ENCODE measurements around the gene BRD4.

BRD4 gene

GRCh38 chr19:15222738-15223648, 109.3 kb downstream of the BRD4 start:
- DNase-seq (ENCODE audit: low spot score), result peak; percentile 97

- DNase-seq (ENCODE audit: low spot score), result no peak
Measured at GRCh38 chr19:15220833-15221232, 111.5 kb downstream of the BRD4 start.

- no peak for DNase-seq (ENCODE audit: low spot score)
Measured at GRCh38 chr19:15218501-15218900, 113.8 kb downstream of the BRD4 start.

GRCh38 chr19:15216363-15216762, 116.0 kb downstream of the BRD4 start:
- no peak for DNase-seq (ENCODE audit: low spot score)

GRCh38 chr19:15213715-15214381, 118.5 kb downstream of the BRD4 start:
- DNase-seq (ENCODE audit: low spot score), result no peak

GRCh38 chr19:15212711-15213110, 119.6 kb downstream of the BRD4 start:
- no peak for DNase-seq (ENCODE audit: low spot score)

- DNase-seq (ENCODE audit: low spot score), result no peak
Measured at GRCh38 chr19:15210323-15210781, 122.0 kb downstream of the BRD4 start.

GRCh38 chr19:15201374-15202023, 130.8 kb downstream of the BRD4 start:
- DNase-seq (ENCODE audit: low spot score), result no peak

- no peak for DNase-seq (ENCODE audit: low spot score)
Measured at GRCh38 chr19:15200553-15201364, 131.6 kb downstream of the BRD4 start, which contains the start of gene NOTCH3. TSS of gene NOTCH3 (minus strand) at chr19:15200995. CDS start at chr19:15200905, 90 bp downstream.

- DNase-seq (ENCODE audit: low spot score), result no peak
Measured at GRCh38 chr19:15199661-15200552, 132.4 kb downstream of the BRD4 start.

GRCh38 chr19:15198951-15199660, 133.2 kb downstream of the BRD4 start:
- no peak for DNase-seq (ENCODE audit: low spot score)

- no peak for DNase-seq (ENCODE audit: low spot score)
Measured at GRCh38 chr19:15197942-15198341, 134.4 kb downstream of the BRD4 start.

- no peak for DNase-seq (ENCODE audit: low spot score)
Measured at GRCh38 chr19:15197275-15197941, 134.9 kb downstream of the BRD4 start.

- DNase-seq (ENCODE audit: low spot score), result no peak
Measured at GRCh38 chr19:15196360-15197005, 135.9 kb downstream of the BRD4 start.

GRCh38 chr19:15195371-15196334, 136.7 kb downstream of the BRD4 start:
- DNase-seq (ENCODE audit: low spot score), result no peak

- no peak for DNase-seq (ENCODE audit: low spot score)
Measured at GRCh38 chr19:15194938-15195337, 137.4 kb downstream of the BRD4 start.

- no peak for DNase-seq (ENCODE audit: low spot score)
Measured at GRCh38 chr19:15191982-15192381, 140.4 kb downstream of the BRD4 start.

- no peak for DNase-seq (ENCODE audit: low spot score)
Measured at GRCh38 chr19:15191514-15191913, 140.8 kb downstream of the BRD4 start.

Data from Ammon's horn (tissue), 1 donor.